ENCODE results near the gene SS18.

- TF ChIP-seq CTCF (IDR thresholded peaks at IDR 0.05; ENCODE audit: low read length) (no peak), EZH2 (IDR thresholded peaks at IDR 0.05; ENCODE audit: borderline replicate concordance, low read length) (no peak)
These were observed 7.3 kb downstream of the SS18 start for GRCh38 chr18:26083099-26083498.
